Ovary (tissue), 9 donors: ENCODE data around the gene DENND4B. TPM values are rescaled to one million over a fixed set of nuclear protein-coding genes. Genes with fewer than 3 reads are reported as not detected.
"Not testable (repeated sequence)": the region's sequence is repeated elsewhere in the genome, so short reads cannot be mapped to it uniquely, and the experiment has no call there.

Source experiments
- DNase-seq, 5 donors: peaks; one replicate each; pipeline ENCODE4 v3.0.0-alpha.2; 2019 to 2020
- H3K27ac ChIP-seq, 2 donors: fragments of 200-600 bp; one replicate each; pipeline versions ENCODE4 v1.5.1 to v1.8.0; 2019 to 2022
- H3K27me3 ChIP-seq: fragments of 200-600 bp; one replicate; pipeline ENCODE4 v1.8.0; 2022
- H3K36me3 ChIP-seq: fragments of 200-600 bp; sonication (generic); one replicate; pipeline ENCODE4 v1.5.1; 2019
- H3K4me1 ChIP-seq: one replicate; pipeline ENCODE4 v1.8.1; 2013; ENCODE audit warnings: mild to moderate bottlenecking, moderate library complexity; ENCODE audit not compliant: insufficient read depth
- H3K4me3 ChIP-seq: fragments of 200-600 bp; sonication (generic); one replicate; pipeline ENCODE4 v1.5.1; 2017
- H3K9me3 ChIP-seq, 2 donors: fragments of 200-600 bp in 1 of 2; sonication (generic) in 1 of 2; one replicate each; pipeline versions ENCODE4 v1.5.1 to v1.8.1; 2013 to 2019; ENCODE audit warnings: mild to moderate bottlenecking in 1 of 2, moderate library complexity in 1 of 2
- CTCF ChIP-seq, 3 donors: fragments of 450-650 bp in 2 of 3; fragments of 200-600 bp in 1 of 3; IDR thresholded peaks; one replicate each; pipeline versions ENCODE4 v1.5.1 to v1.8.0; 2016 to 2022; ENCODE audit warnings: antibody characterized with exemption in 3 of 3, mild to moderate bottlenecking in 1 of 3
- EP300 ChIP-seq: sonication (generic); formaldehyde crosslinking; IDR thresholded peaks from one replicate; pipeline ENCODE4 v1.6.1; 2017; ENCODE audit warnings: antibody characterized with exemption
- POLR2A ChIP-seq: fragments of 450-650 bp; IDR thresholded peaks from one replicate; pipeline ENCODE4 v1.6.1; 2017; ENCODE audit warnings: antibody characterized with exemption, mild to moderate bottlenecking, moderate library complexity
- WGBS, 3 donors: extraction: QIAGEN DNeasy Blood & Tissue Kit in 1 of 3; methylation state at CpG; one replicate each; pipeline versions ENCODE4 v1.1.5 to v1.1.7; 2013 to 2017; 5-methylcytosine and 5-hydroxymethylcytosine counted together
- intact Hi-C, 4 donors: fragments of 100-400 bp; cut with DNase I; formaldehyde crosslinking; loops; one replicate each; pipeline versions ENCODE4 v1.11.0 to v1.15.1; 2022 to 2023
- polyA plus RNA-seq, 2 donors: library from polyadenylated mRNA; stranded (reverse); fragments of 200-250 nt in 1 of 2; fragments of 350-450 nt in 1 of 2; fragmentation: Illumina TruSeq in 1 of 2; extraction: RNeasy Lipid Tissue Mini Kit (QIAGEN cat#74804) in 1 of 2; gene quantifications; one replicate each; pipeline ENCODE4 v1.2.3, GENCODE V29; 2013 to 2014
- total RNA-seq, 7 donors: library from RNA; depleted of rRNA in 2 of 7; stranded (reverse); fragments of >200 nt in 2 of 7; fragmentation: NEBNext Ultra II Directional in 3 of 7; extraction: Animal tissue kit (Norgen Biotek cat#: 25700) in 3 of 7; gene quantifications; one replicate each; pipeline versions ENCODE4 v1.1.0 to v1.2.4, GENCODE V29; 2016 to 2023
- donor health status: DM: no; HTN: no; CAD: no; lungs with moderate emphysema.
- donor health status: DM: no; HTN: no; CAD: no.
- donor health status: Bipolar disorder and iron deficiency.
- donor health status: DM: yes; HTN: yes; CAD: no.
- donor health status: DM: no; HTN: no; CAD: no.
- donor health status: DM: yes; HTN: yes; CAD: no.

Gene DENND4B
- total and polyA plus RNA-seq, 9 donors: 20.9 to 83.1 (median 42.1) TPM

- Histone ChIP-seq H3K9me3 (no peaks in the 10 kb centered on the region), H3K27me3 (no peaks in the 10 kb centered on the region), H3K4me3 (no peak overlapping the region), H3K4me1 (no peaks in the 10 kb centered on the region), H3K36me3 (no peaks in the 10 kb centered on the region), H3K27ac (no peak overlapping the region)
- DNase-seq: no peak
- 84 to 97% (median 89%) methylated on average over 6 of the region's 6 CpGs for WGBS, 3 donors
- no peak for TF ChIP-seq EP300
- TF ChIP-seq POLR2A: no peak
- intact Hi-C loops: no loop called here
Measured at GRCh38 chr1:153907134-153907533, 39.4 kb downstream of the DENND4B start.

GRCh38 chr1:153906396-153906795, 40.1 kb downstream of the DENND4B start:
- no peaks in the 10 kb centered on the region for H3K36me3 ChIP-seq
- H3K9me3 ChIP-seq: no peaks in the 10 kb centered on the region
- H3K27me3 ChIP-seq: no peaks in the 10 kb centered on the region
- WGBS, 3 donors: 87 to 97% (median 88%) methylated on average over 1 of the region's 1 CpG
- DNase-seq: no peak
- no peak overlapping the region for H3K27ac ChIP-seq
- no peak for TF ChIP-seq EP300
- no peak for TF ChIP-seq POLR2A
- no peak for TF ChIP-seq CTCF (IDR thresholded peaks at IDR 0.05)
- intact Hi-C loops: no loop called here
- H3K4me3 ChIP-seq: no peak overlapping the region
- no peaks in the 10 kb centered on the region for H3K4me1 ChIP-seq

GRCh38 chr1:153905908-153906307, 40.6 kb downstream of the DENND4B start:
- 91 to 97% (median 94%) methylated on average over 8 of the region's 8 CpGs for WGBS, 3 donors
- intact Hi-C loops, H3K27ac ChIP-seq, H3K4me1 ChIP-seq, H3K27me3 ChIP-seq, DNase-seq, H3K36me3 ChIP-seq, H3K4me3 ChIP-seq, H3K9me3 ChIP-seq: not testable (repeated sequence)

GRCh38 chr1:153903841-153904455, 42.6 kb downstream of the DENND4B start:
- Histone ChIP-seq H3K27ac (no peak overlapping the region), H3K36me3 (no peaks in the 10 kb centered on the region)

GRCh38 chr1:153899509-153899908, 47.0 kb downstream of the DENND4B start:
- Histone ChIP-seq H3K9me3 (no peaks in the 10 kb centered on the region), H3K27me3 (no peaks in the 10 kb centered on the region), H3K27ac (no peak overlapping the region), H3K4me3 (no peak overlapping the region), H3K36me3 (no peaks in the 10 kb centered on the region), H3K4me1 (no peaks in the 10 kb centered on the region)
- intact Hi-C loops: no loop called here
- 94 to 96% (median 96%) methylated on average over 6 of the region's 6 CpGs for WGBS, 3 donors
- no peak for TF ChIP-seq EP300
- TF ChIP-seq POLR2A: no peak
- TF ChIP-seq CTCF (IDR thresholded peaks at IDR 0.05): no peak
- no peak for DNase-seq

More at GRCh38 chr1:153903841-153904455, 42.6 kb downstream of the DENND4B start:
- intact Hi-C loops: no loop called here
- WGBS, 3 donors: 85 to 92% (median 89%) methylated on average over 14 of the region's 14 CpGs
- Histone ChIP-seq H3K27me3 (no peaks in the 10 kb centered on the region), H3K4me3 (no peak overlapping the region), H3K4me1 (no peaks in the 10 kb centered on the region), H3K9me3 (no peaks in the 10 kb centered on the region)
- peak in 1 of 5 donors; percentile 19 for DNase-seq
- TF ChIP-seq CTCF (IDR thresholded peaks at IDR 0.05) (no peak), POLR2A (no peak), EP300 (no peak)

- DNase-seq, H3K9me3 ChIP-seq: not testable (repeated sequence)
Measured at GRCh38 chr1:153895866-153896265, 50.7 kb downstream of the DENND4B start.

GRCh38 chr1:153891042-153891441, 55.5 kb downstream of the DENND4B start:
- DNase-seq, H3K27me3 ChIP-seq, H3K27ac ChIP-seq, H3K36me3 ChIP-seq, H3K9me3 ChIP-seq, H3K4me3 ChIP-seq, H3K4me1 ChIP-seq, intact Hi-C loops: not testable (repeated sequence)
- 96 to 98% (median 98%) methylated on average over 7 of the region's 7 CpGs for WGBS, 3 donors

More at GRCh38 chr1:153895866-153896265, 50.7 kb downstream of the DENND4B start:
- H3K27me3 ChIP-seq, H3K4me1 ChIP-seq, H3K27ac ChIP-seq, H3K36me3 ChIP-seq, H3K4me3 ChIP-seq, intact Hi-C loops: not testable (repeated sequence)
- 79 to 95% (median 81%) methylated on average over 1 of the region's 1 CpG for WGBS, 3 donors
